Sigmoid colon (tissue), 3 donors: ENCODE results near the gene RPGRIP1.
"Not testable (repeated sequence)": the region's sequence is repeated elsewhere in the genome, so short reads cannot be mapped to it uniquely, and the experiment has no call there.

Experiments
- POLR2A ChIP-seq, 2 donors: fragments of 450-650 bp; IDR thresholded peaks; one replicate each; pipeline ENCODE4 v1.6.1; 2016; ENCODE audit warnings: antibody characterized with exemption in 2 of 2, mild to moderate bottlenecking in 2 of 2, moderate library complexity in 2 of 2
- TF ChIP-seq, protein P1 (sequence below), 4 experiments: fragments of 450-650 bp in 3 of 4; fragments of 200-600 bp in 1 of 4; IDR thresholded peaks; one replicate each; pipeline ENCODE4 v1.5.1; 2016 to 2019; ENCODE audit warnings: antibody characterized with exemption in 4 of 4, mild to moderate bottlenecking in 3 of 4, moderate library complexity in 2 of 4

DNA sequence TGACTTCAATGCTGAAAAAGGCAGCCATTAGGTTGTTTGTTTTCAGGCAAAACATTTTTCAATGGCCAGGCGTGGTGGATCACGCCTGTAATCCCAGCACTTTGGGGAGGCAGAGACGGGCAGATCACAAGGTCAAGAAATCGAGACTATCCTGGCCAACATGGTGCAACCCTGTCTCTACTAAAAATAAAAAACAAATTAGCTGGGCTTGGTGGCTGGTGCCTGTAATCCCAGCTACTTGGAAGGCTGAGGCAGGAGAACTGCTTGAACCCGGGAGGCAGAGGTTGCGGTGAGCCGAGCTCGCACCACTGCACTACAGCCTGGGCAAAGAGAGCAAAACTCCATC is 23.8 kb upstream of the RPGRIP1 start:
- TF ChIP-seq, protein P1, sequence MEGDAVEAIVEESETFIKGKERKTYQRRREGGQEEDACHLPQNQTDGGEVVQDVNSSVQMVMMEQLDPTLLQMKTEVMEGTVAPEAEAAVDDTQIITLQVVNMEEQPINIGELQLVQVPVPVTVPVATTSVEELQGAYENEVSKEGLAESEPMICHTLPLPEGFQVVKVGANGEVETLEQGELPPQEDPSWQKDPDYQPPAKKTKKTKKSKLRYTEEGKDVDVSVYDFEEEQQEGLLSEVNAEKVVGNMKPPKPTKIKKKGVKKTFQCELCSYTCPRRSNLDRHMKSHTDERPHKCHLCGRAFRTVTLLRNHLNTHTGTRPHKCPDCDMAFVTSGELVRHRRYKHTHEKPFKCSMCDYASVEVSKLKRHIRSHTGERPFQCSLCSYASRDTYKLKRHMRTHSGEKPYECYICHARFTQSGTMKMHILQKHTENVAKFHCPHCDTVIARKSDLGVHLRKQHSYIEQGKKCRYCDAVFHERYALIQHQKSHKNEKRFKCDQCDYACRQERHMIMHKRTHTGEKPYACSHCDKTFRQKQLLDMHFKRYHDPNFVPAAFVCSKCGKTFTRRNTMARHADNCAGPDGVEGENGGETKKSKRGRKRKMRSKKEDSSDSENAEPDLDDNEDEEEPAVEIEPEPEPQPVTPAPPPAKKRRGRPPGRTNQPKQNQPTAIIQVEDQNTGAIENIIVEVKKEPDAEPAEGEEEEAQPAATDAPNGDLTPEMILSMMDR (IDR thresholded peaks at IDR 0.05), result not testable (repeated sequence)
- TF ChIP-seq POLR2A (IDR thresholded peaks at IDR 0.05), result not testable (repeated sequence)
